Measurements from ENCODE around the gene NDUFA6. TPM values are rescaled to one million over a fixed set of nuclear protein-coding genes. Genes with fewer than 3 reads are reported as not detected.
"Not testable (repeated sequence)": the region's sequence is repeated elsewhere in the genome, so short reads cannot be mapped to it uniquely, and the experiment has no call there.

NDUFA6 gene
- total and polyA plus RNA-seq, 4 donors = 37.9 to 118 (median 70.1) TPM

- no peak for ATAC-seq (ENCODE audit: insufficient read depth, low FRiP score)
- H3K4me3 ChIP-seq = no peak overlapping the region
- DNase-seq = no peak
- H3K27ac ChIP-seq (ENCODE audit: low read depth in 1 of 2, low read length in 1 of 2) = no peak overlapping the region
- WGBS, 2 donors = 88 to 93% methylated on average over 31 of the region's 31 CpGs
- H3K9me3 ChIP-seq (ENCODE audit: control insufficient read depth in 4 of 4, insufficient read depth in 3 of 4, low read length in 3 of 4) = peaks cover 0 to 3% (median 0%) of the 10 kb centered on the region in 4 donors
- TF ChIP-seq CTCF (IDR thresholded peaks at IDR 0.05; ENCODE audit: control extremely low read depth, extremely low read depth) = no peak
- no peaks in the 10 kb centered on the region for H3K27me3 ChIP-seq (ENCODE audit: control insufficient read depth in 3 of 3, insufficient read depth in 3 of 3, low read length in 2 of 3)
- H3K9ac ChIP-seq (ENCODE audit: insufficient read depth in 1 of 2, low read length in 2 of 2) = no peak overlapping the region
- peaks cover 0 to 9% (median 0%) of the 10 kb centered on the region in 4 donors for H3K36me3 ChIP-seq (ENCODE audit: control insufficient read depth in 4 of 4, insufficient read depth in 4 of 4, low read length in 4 of 4)
- no peaks in the 10 kb centered on the region for H3K4me1 ChIP-seq (ENCODE audit: control insufficient read depth in 5 of 5, insufficient read depth in 5 of 5, low read length in 5 of 5)
Measured at GRCh38 chr22:42138122-42138770, 47.7 kb upstream of the NDUFA6 start.

GRCh38 chr22:42135688-42136087, 45.1 kb upstream of the NDUFA6 start:
- H3K27me3 ChIP-seq (ENCODE audit: control insufficient read depth in 3 of 3, insufficient read depth in 3 of 3, low read length in 2 of 3); H3K27ac ChIP-seq (ENCODE audit: low read depth in 1 of 2, low read length in 1 of 2); H3K4me1 ChIP-seq (ENCODE audit: control insufficient read depth in 5 of 5, insufficient read depth in 5 of 5, low read length in 5 of 5); H3K36me3 ChIP-seq (ENCODE audit: control insufficient read depth in 4 of 4, insufficient read depth in 4 of 4, low read length in 4 of 4); H3K9me3 ChIP-seq (ENCODE audit: control insufficient read depth in 4 of 4, insufficient read depth in 3 of 4, low read length in 3 of 4); H3K9ac ChIP-seq (ENCODE audit: insufficient read depth in 1 of 2, low read length in 2 of 2); H3K4me3 ChIP-seq; ATAC-seq (ENCODE audit: insufficient read depth, low FRiP score); DNase-seq: not testable (repeated sequence)
- no CpG with 5 or more reads among the region's 4 CpGs for WGBS, 2 donors

GRCh38 chr22:42134100-42135020, 43.8 kb upstream of the NDUFA6 start:
- Histone ChIP-seq H3K27me3 (ENCODE audit: control insufficient read depth in 3 of 3, insufficient read depth in 3 of 3, low read length in 2 of 3) (no peaks in the 10 kb centered on the region), H3K9me3 (ENCODE audit: control insufficient read depth in 4 of 4, insufficient read depth in 3 of 4, low read length in 3 of 4) (peaks cover 0 to 4% (median 0%) of the 10 kb centered on the region in 4 donors), H3K9ac (ENCODE audit: insufficient read depth in 1 of 2, low read length in 2 of 2) (no peak overlapping the region), H3K4me1 (ENCODE audit: control insufficient read depth in 5 of 5, insufficient read depth in 5 of 5, low read length in 5 of 5) (peaks cover 0 to 3% (median 0%) of the 10 kb centered on the region in 5 donors), H3K36me3 (ENCODE audit: control insufficient read depth in 4 of 4, insufficient read depth in 4 of 4, low read length in 4 of 4) (peaks cover 0 to 4% (median 0%) of the 10 kb centered on the region in 4 donors), H3K27ac (ENCODE audit: low read depth in 1 of 2, low read length in 1 of 2) (no peak overlapping the region), H3K4me3 (no peak overlapping the region)
- no peak for TF ChIP-seq CTCF (IDR thresholded peaks at IDR 0.05; ENCODE audit: control extremely low read depth, extremely low read depth)
- ATAC-seq (ENCODE audit: insufficient read depth, low FRiP score) (no peak), DNase-seq (peak in 1 of 3 donors; percentile 20)
- 77 to 89% methylated on average over 24 of the region's 24 CpGs for WGBS, 2 donors

- H3K27ac ChIP-seq (ENCODE audit: low read depth in 1 of 2, low read length in 1 of 2) = no peak overlapping the region
- ATAC-seq (ENCODE audit: insufficient read depth, low FRiP score) (no peak), DNase-seq (no peak)
- no peaks in the 10 kb centered on the region for H3K27me3 ChIP-seq (ENCODE audit: control insufficient read depth in 3 of 3, insufficient read depth in 3 of 3, low read length in 2 of 3)
- 79 to 85% methylated on average over 13 of the region's 13 CpGs for WGBS, 2 donors
- H3K36me3 ChIP-seq (ENCODE audit: control insufficient read depth in 4 of 4, insufficient read depth in 4 of 4, low read length in 4 of 4) = peaks cover 0 to 2% (median 0%) of the 10 kb centered on the region in 4 donors
- TF ChIP-seq CTCF (IDR thresholded peaks at IDR 0.05; ENCODE audit: control extremely low read depth, extremely low read depth) = no peak
- peaks cover 0 to 2% (median 0%) of the 10 kb centered on the region in 4 donors for H3K9me3 ChIP-seq (ENCODE audit: control insufficient read depth in 4 of 4, insufficient read depth in 3 of 4, low read length in 3 of 4)
- H3K4me3 ChIP-seq = no peak overlapping the region
- H3K9ac ChIP-seq (ENCODE audit: insufficient read depth in 1 of 2, low read length in 2 of 2) = no peak overlapping the region
- peaks cover 0 to 6% (median 0%) of the 10 kb centered on the region in 5 donors for H3K4me1 ChIP-seq (ENCODE audit: control insufficient read depth in 5 of 5, insufficient read depth in 5 of 5, low read length in 5 of 5)
Measured at GRCh38 chr22:42132457-42132856, 41.9 kb upstream of the NDUFA6 start.
